ENCODE data around the gene NEIL3.
"Not testable (repeated sequence)": the region's sequence is repeated elsewhere in the genome, so short reads cannot be mapped to it uniquely, and the experiment has no call there.

Gene NEIL3

DNA sequence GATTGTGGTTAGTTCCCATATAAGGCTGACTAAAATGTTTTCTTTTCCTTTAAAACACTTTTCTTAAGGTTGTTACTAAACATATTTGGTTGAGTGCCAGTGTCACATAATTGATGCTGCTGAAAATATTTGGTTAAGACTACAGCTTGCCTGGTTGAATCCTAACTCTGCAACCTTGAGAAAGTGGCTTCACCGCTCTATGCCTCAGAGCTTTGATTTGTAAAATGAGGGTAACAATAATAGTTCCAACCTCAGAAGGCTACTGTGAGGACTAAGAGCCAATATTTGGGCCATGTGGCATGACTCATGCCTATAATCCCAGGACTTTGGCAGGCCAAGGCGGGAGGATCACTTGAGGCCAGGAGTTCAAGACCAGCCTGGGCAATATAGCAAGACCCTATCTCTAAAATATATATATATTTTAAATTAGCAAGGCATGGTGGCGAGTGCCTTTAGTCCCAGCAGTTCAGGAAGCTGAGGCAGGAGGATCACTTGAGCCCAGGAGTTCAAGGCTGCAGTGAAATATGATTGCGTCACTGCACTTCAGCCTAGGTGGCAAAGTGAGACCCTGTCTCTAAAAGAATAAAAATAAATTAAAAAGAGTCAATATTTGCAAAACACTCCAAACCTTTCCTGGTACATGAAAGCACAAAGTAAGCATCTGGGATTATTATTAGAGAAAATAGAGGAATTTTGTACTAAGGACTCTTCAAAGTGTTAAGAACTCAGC is 7.1 kb upstream of the NEIL3 start:
- DNase-seq: no peak

- DNase-seq: no peak
Observed at GRCh38 chr4:177304094-177304493, 5.6 kb upstream of the NEIL3 start.

DNA sequence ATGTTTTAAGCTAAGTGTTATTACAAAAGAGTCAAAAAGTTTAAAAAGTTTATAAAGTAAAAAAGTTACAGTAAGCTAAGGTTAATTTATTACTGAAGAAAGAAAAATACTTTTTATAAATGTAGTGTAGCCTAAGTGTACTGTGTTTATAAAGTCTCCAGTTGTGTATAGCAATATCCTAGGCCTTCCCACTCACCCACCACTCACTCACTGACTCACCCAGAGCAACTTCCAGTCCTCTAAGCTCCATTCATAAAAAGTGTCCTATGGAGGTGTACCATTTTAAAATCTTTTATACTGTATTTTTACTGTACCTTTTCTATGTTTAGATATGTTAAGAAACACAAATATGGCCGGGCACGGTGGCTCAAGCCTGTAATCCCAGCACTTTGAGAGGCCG is 4.8 kb upstream of the NEIL3 start:
- not testable (repeated sequence) for DNase-seq

GRCh38 chr4:177308125-177308524 is 1.5 kb upstream of the NEIL3 start:
- DNase-seq: no peak

- DNase-seq: no peak
Observed at GRCh38 chr4:177308847-177309521, 690 bp upstream of the NEIL3 start.

GRCh38 chr4:177311589-177311988 is 1.9 kb downstream of the NEIL3 start:
- DNase-seq: no peak

- no peak for DNase-seq
Observed at GRCh38 chr4:177313263-177313662, 3.6 kb downstream of the NEIL3 start.

- DNase-seq: no peak
Observed at GRCh38 chr4:177315767-177316464, 6.2 kb downstream of the NEIL3 start.

DNA sequence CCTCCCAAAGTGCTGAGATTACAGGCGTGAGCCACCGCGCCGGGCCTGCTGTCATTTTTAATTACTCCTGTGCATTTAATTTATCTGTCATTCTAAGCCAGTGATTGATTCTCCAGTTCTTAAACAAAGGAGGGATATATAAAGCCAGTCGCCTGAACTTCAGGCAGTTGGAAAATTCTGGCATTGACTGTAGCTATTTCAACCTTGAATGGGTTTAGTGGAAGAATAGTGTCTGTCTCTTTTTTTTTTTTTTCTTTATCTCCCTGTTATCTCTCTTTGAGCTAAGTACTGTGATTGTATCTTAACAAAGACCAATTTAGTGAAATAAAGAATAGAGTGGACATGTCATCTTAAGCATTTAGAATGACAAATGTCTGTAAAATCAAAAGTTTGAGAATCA is 11.0 kb downstream of the NEIL3 start:
- DNase-seq: no peak

DNA sequence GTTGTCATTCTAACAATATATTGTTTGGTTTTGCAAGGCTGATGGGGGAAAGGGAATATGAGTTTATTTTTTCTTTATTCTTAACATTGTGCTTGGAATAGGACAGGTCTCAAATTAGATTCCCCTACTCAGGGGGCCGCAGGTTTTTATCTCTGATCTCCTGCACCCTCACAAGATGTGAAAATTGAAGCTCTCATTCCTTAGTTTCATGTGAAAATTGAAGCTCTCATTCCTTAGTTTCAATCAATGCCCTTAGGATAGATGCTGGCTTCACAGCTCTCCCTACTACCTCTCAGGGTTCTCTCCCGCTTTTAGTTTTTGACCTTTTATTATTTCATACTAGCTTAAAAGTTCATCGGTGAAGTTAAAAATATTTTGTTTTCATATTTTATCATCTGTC is 12.0 kb downstream of the NEIL3 start:
- DNase-seq: no peak

GRCh38 chr4:177322266-177322665 is 12.6 kb downstream of the NEIL3 start:
- no peak for DNase-seq

GRCh38 chr4:177322881-177323280 is 13.2 kb downstream of the NEIL3 start:
- DNase-seq: no peak

- no peak for DNase-seq
Observed at GRCh38 chr4:177323416-177323815, 13.7 kb downstream of the NEIL3 start.

GRCh38 chr4:177332119-177332518 is 22.4 kb downstream of the NEIL3 start:
- DNase-seq: no peak

DNA sequence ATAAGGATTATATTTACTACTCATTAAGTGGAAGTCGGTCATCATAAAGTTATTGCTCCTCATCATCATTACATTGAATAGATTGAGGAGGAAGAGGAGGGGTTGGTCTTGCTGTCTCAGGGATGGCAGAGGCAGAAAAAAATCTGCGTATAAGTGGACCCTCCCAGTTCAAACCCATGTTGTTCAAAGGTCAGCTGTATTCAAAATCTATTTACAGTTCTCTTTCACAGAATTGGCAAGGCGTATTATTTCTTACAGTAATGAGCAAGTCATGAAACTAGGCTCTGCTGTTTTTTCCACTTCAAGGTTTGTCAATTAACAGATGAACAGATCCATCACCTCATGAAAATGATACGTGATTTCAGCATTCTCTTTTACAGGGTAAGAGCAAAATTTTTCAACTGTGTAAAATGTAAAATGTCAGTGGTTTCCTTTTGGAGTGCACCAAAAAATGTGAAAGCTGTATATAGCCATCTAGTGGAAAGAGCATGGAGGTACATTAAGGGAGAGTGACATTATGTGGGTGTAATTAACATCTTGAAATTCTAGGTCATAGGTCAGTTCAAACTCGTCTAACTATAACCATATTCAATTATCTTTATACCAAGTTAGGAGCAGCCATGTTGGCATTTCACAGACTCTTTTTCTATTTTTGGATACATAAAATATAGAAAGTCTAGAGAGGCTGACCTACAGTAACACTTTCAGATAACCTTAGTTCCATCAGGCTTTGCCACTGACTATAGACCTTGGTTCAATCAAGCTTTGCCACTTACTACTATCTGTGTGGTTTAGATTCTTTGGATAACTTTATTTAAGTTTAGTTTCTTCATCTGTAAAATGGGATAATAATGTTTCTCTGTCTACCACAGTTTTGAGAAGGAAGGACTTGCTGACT is 30.1 kb downstream of the NEIL3 start:
- DNase-seq: no peak

DNA sequence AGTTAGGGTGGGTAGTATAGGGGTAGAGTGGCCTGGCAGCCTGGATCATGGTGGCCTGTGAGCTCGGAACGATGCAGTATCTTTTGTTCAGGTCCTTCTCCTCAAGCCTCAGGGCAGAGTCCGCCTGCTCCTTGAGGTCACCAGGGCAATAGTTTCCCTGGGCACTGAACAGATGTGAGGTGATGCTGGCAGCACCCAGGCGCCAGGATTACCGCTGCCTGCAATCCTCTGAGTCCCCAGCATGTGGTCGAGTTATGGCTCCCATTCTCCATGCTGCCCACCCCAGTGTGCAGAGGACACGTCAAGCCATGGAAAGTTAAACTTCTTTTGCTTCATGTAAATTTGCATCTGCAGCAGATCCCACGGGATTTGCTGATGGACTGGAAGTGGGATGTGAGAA is 38.7 kb downstream of the NEIL3 start:
- no peak for DNase-seq

DNA sequence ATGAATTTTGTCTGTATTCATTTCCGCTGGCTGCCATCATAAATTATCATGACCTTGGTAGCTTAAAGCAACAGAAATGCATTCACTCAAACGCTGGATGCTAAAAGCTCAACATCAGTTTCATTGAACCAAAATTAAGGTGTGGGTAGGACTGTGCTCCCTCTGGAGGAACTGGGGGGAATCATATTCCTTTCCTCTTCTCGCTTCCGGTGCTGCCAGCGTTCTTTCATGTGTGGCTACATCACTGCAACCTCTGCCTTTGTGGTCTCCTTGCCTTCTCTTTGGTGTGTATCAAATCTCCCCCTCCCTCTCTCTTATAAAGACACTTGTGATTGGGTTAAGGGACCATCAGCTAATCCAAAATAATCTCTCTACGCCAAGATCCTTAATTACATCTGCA is 39.5 kb downstream of the NEIL3 start:
- DNase-seq: no peak

DNA sequence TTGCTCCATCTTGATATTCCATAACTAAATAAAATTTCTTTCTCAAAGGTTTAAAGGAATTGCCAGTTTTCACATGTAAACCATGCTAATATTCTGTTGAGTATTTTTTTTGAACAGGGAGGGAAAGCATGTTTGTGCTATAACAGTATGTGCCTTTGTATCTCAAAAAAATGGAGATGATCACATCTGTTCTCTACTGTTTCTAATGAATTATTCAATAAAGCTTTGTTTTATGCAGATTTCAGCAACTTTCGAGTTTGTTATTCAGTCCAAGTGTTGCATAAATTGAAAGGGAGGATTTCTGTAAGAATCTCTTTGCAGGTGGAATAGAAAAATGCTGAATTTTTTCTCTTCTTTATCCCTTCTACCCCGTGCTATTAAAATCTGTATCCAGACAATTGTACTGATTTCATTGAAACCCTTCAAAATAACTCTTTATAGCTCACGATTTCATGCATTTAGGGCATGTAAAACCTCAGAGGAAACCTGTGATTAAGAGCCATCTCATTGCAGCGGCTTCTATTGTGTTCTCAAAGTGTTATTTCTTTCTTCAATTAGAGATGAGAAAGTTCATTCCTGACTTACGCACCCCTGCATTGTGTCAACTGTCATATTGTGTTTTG is 42.1 kb downstream of the NEIL3 start:
- no peak for DNase-seq

DNA sequence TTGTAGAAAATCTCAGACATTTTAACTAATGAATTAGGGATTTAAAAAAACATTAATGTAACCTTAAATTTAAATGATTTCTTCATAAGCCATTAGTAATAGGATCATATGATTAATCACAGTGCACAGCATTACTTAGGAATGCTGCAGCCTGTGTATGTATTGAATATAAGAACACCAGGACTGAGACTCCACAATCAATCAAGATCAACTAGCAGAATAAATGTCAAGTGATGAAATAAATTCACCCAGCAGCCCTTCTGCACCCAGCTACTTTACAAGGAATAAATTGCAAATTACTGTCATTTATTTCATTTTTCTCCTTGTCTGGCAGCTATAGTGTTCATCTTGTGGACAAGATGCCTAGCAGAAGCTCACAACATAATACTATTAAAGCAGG is 46.5 kb downstream of the NEIL3 start:
- no peak for DNase-seq

DNA sequence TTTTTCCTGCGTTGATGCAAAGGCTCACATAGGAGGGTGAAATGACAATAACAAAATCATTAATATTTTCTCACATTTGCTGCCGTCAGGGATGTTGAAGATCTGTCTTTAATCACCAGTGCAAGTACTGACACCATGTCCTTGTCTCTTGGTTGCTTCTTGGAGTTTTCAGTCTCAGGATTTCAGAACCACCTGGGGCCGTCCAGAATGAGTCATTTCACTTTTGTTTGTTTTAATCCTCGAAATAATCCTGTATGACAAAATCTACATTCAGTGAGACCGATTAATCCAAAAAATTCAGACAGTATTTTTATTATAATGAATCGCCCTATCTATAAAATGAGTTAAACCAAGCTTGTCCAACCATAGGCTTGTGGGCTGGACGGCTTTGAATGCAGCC is 47.2 kb downstream of the NEIL3 start:
- DNase-seq: no peak

GRCh38 chr4:177367336-177367735 is 57.7 kb downstream of the NEIL3 start:
- no peak for DNase-seq

DNA sequence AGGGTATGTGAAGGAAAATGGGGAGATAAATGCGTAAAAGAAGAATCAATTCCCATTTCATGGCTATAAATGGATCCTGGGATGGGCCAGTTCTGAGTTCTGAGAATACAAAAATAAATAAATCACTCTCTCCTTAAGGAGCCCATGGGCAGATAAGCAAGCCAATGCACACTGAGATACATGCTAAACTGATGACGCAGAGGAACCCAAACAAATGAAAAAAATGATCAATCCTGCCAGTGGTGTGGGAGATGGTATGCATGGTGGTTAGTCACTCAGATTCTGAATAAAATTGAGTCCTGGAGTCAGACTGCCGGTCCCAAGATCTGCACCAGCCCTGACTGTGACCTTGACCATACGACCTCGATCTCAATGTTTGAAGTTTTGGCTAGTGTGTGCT is 59.7 kb downstream of the NEIL3 start:
- DNase-seq: no peak

GRCh38 chr4:177371461-177371860 is 61.8 kb downstream of the NEIL3 start:
- DNase-seq: no peak
